ENCODE results near the gene SULT2B1.

Gene SULT2B1

DNA sequence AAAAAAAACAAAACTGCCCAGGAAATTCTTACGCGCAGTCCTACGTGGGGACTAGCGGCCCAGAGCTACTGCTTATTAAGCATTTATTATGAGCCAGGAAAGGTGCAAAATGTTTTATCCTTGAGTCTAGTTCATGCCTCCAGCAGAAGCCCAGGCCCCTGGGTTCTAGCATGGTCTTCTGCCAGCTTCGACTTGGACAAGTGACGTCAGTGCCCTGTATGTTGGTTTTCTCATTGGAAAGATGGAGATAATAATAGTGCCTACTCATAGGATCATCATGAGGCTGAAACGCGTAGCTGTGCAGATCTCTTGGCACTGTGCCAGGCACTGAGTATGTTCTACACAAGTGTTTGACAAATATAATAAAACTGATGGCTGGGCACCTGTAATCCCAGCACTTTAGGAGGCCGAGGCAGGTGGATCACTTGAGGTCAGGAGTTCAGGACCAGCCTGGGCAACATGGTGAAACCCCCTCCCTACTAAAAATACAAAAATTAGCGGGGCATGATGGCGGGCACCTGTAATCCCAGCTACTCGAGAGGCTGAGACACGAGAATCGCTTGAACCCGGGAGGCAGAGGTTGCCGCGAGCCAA lies 12.4 kb upstream of the SULT2B1 start:
- no peak overlapping the region for H3K27ac ChIP-seq (ENCODE audit: low read length)
- no peaks in the 10 kb centered on the region for H3K9me2 ChIP-seq (replicated peaks; ENCODE audit: insufficient read depth, low read length)
- no peaks in the 10 kb centered on the region for H3F3A ChIP-seq (ENCODE audit: insufficient read depth, low read length)
- no peaks in the 10 kb centered on the region for H3K9me3 ChIP-seq (replicated peaks; ENCODE audit: insufficient read depth, low read length)
- no peak for DNase-seq
- no peak overlapping the region for H3K4me3 ChIP-seq (ENCODE audit: low read length)
- TF ChIP-seq EZH2phosphoT487 (IDR thresholded peaks at IDR 0.05; ENCODE audit: low read length) (no peak), EZH2 (optimal IDR thresholded peaks at IDR 0.05; ENCODE audit: low read depth, low read length) (no peak)
- TF ChIP-seq, protein P1, sequence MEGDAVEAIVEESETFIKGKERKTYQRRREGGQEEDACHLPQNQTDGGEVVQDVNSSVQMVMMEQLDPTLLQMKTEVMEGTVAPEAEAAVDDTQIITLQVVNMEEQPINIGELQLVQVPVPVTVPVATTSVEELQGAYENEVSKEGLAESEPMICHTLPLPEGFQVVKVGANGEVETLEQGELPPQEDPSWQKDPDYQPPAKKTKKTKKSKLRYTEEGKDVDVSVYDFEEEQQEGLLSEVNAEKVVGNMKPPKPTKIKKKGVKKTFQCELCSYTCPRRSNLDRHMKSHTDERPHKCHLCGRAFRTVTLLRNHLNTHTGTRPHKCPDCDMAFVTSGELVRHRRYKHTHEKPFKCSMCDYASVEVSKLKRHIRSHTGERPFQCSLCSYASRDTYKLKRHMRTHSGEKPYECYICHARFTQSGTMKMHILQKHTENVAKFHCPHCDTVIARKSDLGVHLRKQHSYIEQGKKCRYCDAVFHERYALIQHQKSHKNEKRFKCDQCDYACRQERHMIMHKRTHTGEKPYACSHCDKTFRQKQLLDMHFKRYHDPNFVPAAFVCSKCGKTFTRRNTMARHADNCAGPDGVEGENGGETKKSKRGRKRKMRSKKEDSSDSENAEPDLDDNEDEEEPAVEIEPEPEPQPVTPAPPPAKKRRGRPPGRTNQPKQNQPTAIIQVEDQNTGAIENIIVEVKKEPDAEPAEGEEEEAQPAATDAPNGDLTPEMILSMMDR (IDR thresholded peaks at IDR 0.05; ENCODE audit: low read length) = no peak
- no peak overlapping the region for H3K9ac ChIP-seq (ENCODE audit: low read length)
- no peak overlapping the region for H3K4me2 ChIP-seq (ENCODE audit: low read depth, low read length)
- peaks cover 46% of the 10 kb centered on the region for H3K27me3 ChIP-seq (replicated peaks; ENCODE audit: insufficient read depth, low read length)
- H2AFZ ChIP-seq (ENCODE audit: low read length) = no peak overlapping the region
- no peaks in the 10 kb centered on the region for H3K79me2 ChIP-seq (ENCODE audit: low read length)
- H3K36me3 ChIP-seq (replicated peaks; ENCODE audit: insufficient read depth, low read length) = no peaks in the 10 kb centered on the region
- H4K20me1 ChIP-seq (ENCODE audit: insufficient read depth, low read length) = no peaks in the 10 kb centered on the region
- H3K4me1 ChIP-seq (ENCODE audit: low read length) = no peaks in the 10 kb centered on the region

DNA sequence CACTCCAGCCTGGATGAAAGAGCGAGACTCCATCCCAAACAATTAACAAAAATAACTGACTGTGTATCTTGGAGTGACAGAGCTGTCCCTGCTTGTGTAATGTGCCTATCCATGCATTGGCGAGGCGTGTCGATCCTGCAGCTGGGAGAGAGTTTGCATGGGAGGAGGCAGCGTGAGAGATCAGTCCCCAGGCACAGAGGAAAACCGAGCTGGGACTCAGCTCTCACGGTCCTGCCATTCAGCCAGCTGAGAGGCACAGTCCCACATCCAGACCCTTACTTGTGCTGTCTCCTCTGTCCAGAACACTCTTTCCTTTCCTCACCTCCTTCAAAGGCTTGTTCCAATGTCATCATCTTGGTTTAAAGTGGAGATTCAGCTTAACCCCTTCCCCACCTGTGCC lies 11.9 kb upstream of the SULT2B1 start:
- H3K27me3 ChIP-seq (replicated peaks; ENCODE audit: insufficient read depth, low read length) = peaks cover 45% of the 10 kb centered on the region

DNA sequence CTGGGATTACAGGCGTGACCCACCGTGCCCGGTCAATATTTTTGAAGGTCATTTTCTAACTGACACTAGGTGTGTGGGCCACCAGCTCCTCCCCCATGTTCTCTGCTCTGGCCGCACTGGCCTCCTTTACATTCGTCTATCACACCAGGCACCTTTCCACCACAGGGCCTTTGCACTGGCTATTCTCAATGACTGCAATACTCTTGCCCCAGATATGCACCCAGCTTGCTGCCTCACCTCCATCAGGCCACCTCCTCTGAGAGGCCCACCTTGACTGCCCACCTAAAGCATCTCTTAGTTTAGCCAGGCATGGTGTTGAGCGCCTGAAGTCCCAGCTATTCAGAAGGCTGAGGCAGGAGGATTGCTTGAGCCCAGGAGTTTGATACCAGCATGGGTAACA lies 10.2 kb upstream of the SULT2B1 start:
- Histone ChIP-seq H4K20me1 (ENCODE audit: insufficient read depth, low read length) (no peaks in the 10 kb centered on the region), H3K79me2 (ENCODE audit: low read length) (no peaks in the 10 kb centered on the region), H3K9ac (ENCODE audit: low read length) (no peak overlapping the region), H2AFZ (ENCODE audit: low read length) (no peak overlapping the region), H3K36me3 (replicated peaks; ENCODE audit: insufficient read depth, low read length) (no peaks in the 10 kb centered on the region), H3K9me3 (replicated peaks; ENCODE audit: insufficient read depth, low read length) (no peaks in the 10 kb centered on the region), H3K4me2 (ENCODE audit: low read depth, low read length) (no peak overlapping the region), H3K9me2 (replicated peaks; ENCODE audit: insufficient read depth, low read length) (no peaks in the 10 kb centered on the region), H3K4me3 (ENCODE audit: low read length) (no peak overlapping the region), H3K4me1 (ENCODE audit: low read length) (no peaks in the 10 kb centered on the region), H3K27me3 (replicated peaks; ENCODE audit: insufficient read depth, low read length) (peaks cover 52% of the 10 kb centered on the region), H3F3A (ENCODE audit: insufficient read depth, low read length) (no peaks in the 10 kb centered on the region), H3K27ac (ENCODE audit: low read length) (no peak overlapping the region)
- DNase-seq = no peak
- TF ChIP-seq EZH2 (optimal IDR thresholded peaks at IDR 0.05; ENCODE audit: low read depth, low read length) (no peak), EZH2phosphoT487 (IDR thresholded peaks at IDR 0.05; ENCODE audit: low read length) (no peak)
- TF ChIP-seq, protein P1 (IDR thresholded peaks at IDR 0.05; ENCODE audit: low read length) = no peak

More for the DNA sequence above, 11.9 kb upstream of the SULT2B1 start:
- Histone ChIP-seq H3K4me2 (ENCODE audit: low read depth, low read length) (no peak overlapping the region), H3K4me1 (ENCODE audit: low read length) (no peaks in the 10 kb centered on the region), H4K20me1 (ENCODE audit: insufficient read depth, low read length) (no peaks in the 10 kb centered on the region), H3K9ac (ENCODE audit: low read length) (no peak overlapping the region), H3K27ac (ENCODE audit: low read length) (no peak overlapping the region), H3K4me3 (ENCODE audit: low read length) (no peak overlapping the region), H3K9me2 (replicated peaks; ENCODE audit: insufficient read depth, low read length) (no peaks in the 10 kb centered on the region), H3K36me3 (replicated peaks; ENCODE audit: insufficient read depth, low read length) (no peaks in the 10 kb centered on the region), H2AFZ (ENCODE audit: low read length) (no peak overlapping the region), H3F3A (ENCODE audit: insufficient read depth, low read length) (no peaks in the 10 kb centered on the region), H3K79me2 (ENCODE audit: low read length) (no peaks in the 10 kb centered on the region), H3K9me3 (replicated peaks; ENCODE audit: insufficient read depth, low read length) (no peaks in the 10 kb centered on the region)
- no peak for DNase-seq
- TF ChIP-seq EZH2phosphoT487 (IDR thresholded peaks at IDR 0.05; ENCODE audit: low read length) (no peak), EZH2 (optimal IDR thresholded peaks at IDR 0.05; ENCODE audit: low read depth, low read length) (no peak)
- TF ChIP-seq, protein P1 (IDR thresholded peaks at IDR 0.05; ENCODE audit: low read length) = no peak
